ENCODE measurements around the gene LIMK2. TPM values are rescaled to one million over a fixed set of nuclear protein-coding genes. Genes with fewer than 3 reads are reported as not detected.

LIMK2 gene
- total and polyA plus RNA-seq, 9 of the 15 experiments (the other 6 are each of a cell fraction or from before 2014, with no cell fraction given) = 1.1 to 14.5 (median 8.5) TPM

- ChIA-PET CTCF (ENCODE audit: low intra/inter-chr PET ratio) (no interaction called here), POLR2A (no interaction called here)
- Histone ChIP-seq H3K79me2 (ENCODE audit: control insufficient read depth, insufficient read depth, low read length) (no peaks in the 10 kb centered on the region), H3K9me1 (ENCODE audit: control insufficient read depth, insufficient read depth, low read length) (no peaks in the 10 kb centered on the region), H4K20me1 (replicated peaks; ENCODE audit: control insufficient read depth, insufficient read depth, low read length) (no peaks in the 10 kb centered on the region), H3K4me1 (replicated peaks in 1 of 2; ENCODE audit: control insufficient read depth in 2 of 2, insufficient read depth in 2 of 2, low read length in 2 of 2) (peaks cover 0 to 3% of the 10 kb centered on the region in 2 experiments; a peak in 3 of 5 replicates), H3K36me3 (ENCODE audit: control insufficient read depth, insufficient read depth, low read length) (0 out of 3 replicates have a peak, but pooled peaks cover 2% of the 10 kb centered on the region), H3K4me2 (ENCODE audit: insufficient read depth, low read length) (no peak overlapping the region), H2AFZ (ENCODE audit: low read depth, low read length) (no peak overlapping the region), H3K4me3 (no peak overlapping the region), H3K9ac (ENCODE audit: insufficient read depth in 1 of 2, low read depth in 2 of 2, low read length in 2 of 2) (no peak overlapping the region), H3K9me3 (replicated peaks; ENCODE audit: control insufficient read depth, insufficient read depth, low read depth, low read length) (no peaks in the 10 kb centered on the region), H3K27me3 (ENCODE audit: control insufficient read depth in 2 of 2, insufficient read depth in 2 of 2, low read length in 2 of 2) (no peaks in the 10 kb centered on the region), H3K27ac (ENCODE audit: extremely low read depth, low read depth, low read length) (no peak overlapping the region)
- BruUV-seq (replicated peaks) = no TSS peak
- DNase-seq (ENCODE audit: extremely low read depth in 1 of 4, low spot score in 3 of 4) (no peak), FAIRE-seq (no peak), ATAC-seq (no peak)
- TF ChIP-seq GABPB1 (CRISPR knock-in tag; IDR thresholded peaks at IDR 0.05) (no peak), CBFA2T2 (conservative IDR thresholded peaks at IDR 0.05) (no peak), HDAC2 (IDR thresholded peaks at IDR 0.05) (no peak), ASH1L (IDR thresholded peaks at IDR 0.05; ENCODE audit: borderline replicate concordance, low read depth, partially characterized antibody) (no peak), HMBOX1 (IDR thresholded peaks at IDR 0.05) (0 out of 2 replicates have a peak, but pooled peaks have one; percentile 20), ZNF124 (CRISPR knock-in tag; IDR thresholded peaks at IDR 0.05) (no peak)
- WGBS (ENCODE audit: insufficient coverage, low coverage, missing lambda C conversion rate) = 60% methylated on average over 1 of the region's 1 CpG
- in situ Hi-C loops (cut with MboI) (no loop called here), intact Hi-C loops (cut with micrococcal nuclease) (no loop called here)
These were observed 32.8 kb upstream of the LIMK2 start for GRCh38 chr22:31179345-31179744.

GRCh38 chr22:31184015-31184414 lies 28.1 kb upstream of the LIMK2 start:
- ATAC-seq = no peak
- WGBS (ENCODE audit: insufficient coverage, low coverage, missing lambda C conversion rate) = 0% methylated on average over 1 of the region's 30 CpGs
- no peaks in the 10 kb centered on the region for H3K79me2 ChIP-seq (ENCODE audit: control insufficient read depth, insufficient read depth, low read length)
- in situ Hi-C loops (cut with MboI) (no loop called here), intact Hi-C loops (cut with micrococcal nuclease) (no loop called here)
- H3K4me2 ChIP-seq (ENCODE audit: insufficient read depth, low read length) = no peak overlapping the region
- no peak for TF ChIP-seq GTF2F1 (IDR thresholded peaks at IDR 0.05; ENCODE audit: low read depth, low read length)
- TF ChIP-seq ZNF431 (CRISPR knock-in tag; IDR thresholded peaks at IDR 0.05) = no peak
- no peak for TF ChIP-seq NFE2L1 (tag; IDR thresholded peaks at IDR 0.05; ENCODE audit: borderline replicate concordance, low read depth)
- no peak for TF ChIP-seq EGR1 (conservative IDR thresholded peaks at IDR 0.05)
- no peak for TF ChIP-seq GTF2E2 (tag; IDR thresholded peaks at IDR 0.05)
- no peak for TF ChIP-seq NRF1 (conservative IDR thresholded peaks at IDR 0.05 in 1 of 2, IDR thresholded peaks at IDR 0.05 in 1 of 2)
- no peak for TF ChIP-seq JUNB (CRISPR knock-in tag; conservative IDR thresholded peaks at IDR 0.05)
- TF ChIP-seq ZNF384 (IDR thresholded peaks at IDR 0.05; ENCODE audit: low read depth, low read length) = no peak
- TF ChIP-seq EHMT2 (IDR thresholded peaks at IDR 0.05) = no peak
- TF ChIP-seq DNMT1 (IDR thresholded peaks at IDR 0.05) = no peak
- no peak for TF ChIP-seq HSF4 (CRISPR knock-in tag; IDR thresholded peaks at IDR 0.05; ENCODE audit: borderline replicate concordance)
- H4K20me1 ChIP-seq (replicated peaks; ENCODE audit: control insufficient read depth, insufficient read depth, low read length) = no peaks in the 10 kb centered on the region
- no TSS peak for BruUV-seq (replicated peaks)
- H3K27me3 ChIP-seq (ENCODE audit: control insufficient read depth in 2 of 2, insufficient read depth in 2 of 2, low read length in 2 of 2) = no peaks in the 10 kb centered on the region
- H2AFZ ChIP-seq (ENCODE audit: low read depth, low read length) = no peak overlapping the region
- H3K9me1 ChIP-seq (ENCODE audit: control insufficient read depth, insufficient read depth, low read length) = no peaks in the 10 kb centered on the region
- H3K36me3 ChIP-seq (ENCODE audit: control insufficient read depth, insufficient read depth, low read length) = peaks cover 7% of the 10 kb centered on the region; the same call in 1 of the 3 replicates
- H3K27ac ChIP-seq (ENCODE audit: extremely low read depth, low read depth, low read length) = no peak overlapping the region
- H3K4me1 ChIP-seq (replicated peaks in 1 of 2; ENCODE audit: control insufficient read depth in 2 of 2, insufficient read depth in 2 of 2, low read length in 2 of 2) = peaks cover 0 to 3% of the 10 kb centered on the region in 2 experiments; a peak in 3 of 5 replicates
- H3K4me3 ChIP-seq = no peak overlapping the region
- no peak for DNase-seq (ENCODE audit: extremely low read depth in 1 of 4, low spot score in 3 of 4)
- CTCF ChIA-PET (ENCODE audit: low intra/inter-chr PET ratio) = no interaction called here
- POLR2A ChIA-PET = no interaction called here
- no peaks in the 10 kb centered on the region for H3K9me3 ChIP-seq (replicated peaks; ENCODE audit: control insufficient read depth, insufficient read depth, low read depth, low read length)
- FAIRE-seq = no peak
- H3K9ac ChIP-seq (ENCODE audit: insufficient read depth in 1 of 2, low read depth in 2 of 2, low read length in 2 of 2) = no peak overlapping the region

Data from K562 (cell line).